Iris pigment epithelial cell (primary cell): Measurements from ENCODE around the gene ARHGEF1.
"Not testable (repeated sequence)": the region's sequence is repeated elsewhere in the genome, so short reads cannot be mapped to it uniquely, and the experiment has no call there.

Experiments
- DNase-seq: peaks from one replicate; pipeline ENCODE4 v3.0.0-alpha.2; 2011; ENCODE audit warnings: low read depth

ARHGEF1 gene

DNA sequence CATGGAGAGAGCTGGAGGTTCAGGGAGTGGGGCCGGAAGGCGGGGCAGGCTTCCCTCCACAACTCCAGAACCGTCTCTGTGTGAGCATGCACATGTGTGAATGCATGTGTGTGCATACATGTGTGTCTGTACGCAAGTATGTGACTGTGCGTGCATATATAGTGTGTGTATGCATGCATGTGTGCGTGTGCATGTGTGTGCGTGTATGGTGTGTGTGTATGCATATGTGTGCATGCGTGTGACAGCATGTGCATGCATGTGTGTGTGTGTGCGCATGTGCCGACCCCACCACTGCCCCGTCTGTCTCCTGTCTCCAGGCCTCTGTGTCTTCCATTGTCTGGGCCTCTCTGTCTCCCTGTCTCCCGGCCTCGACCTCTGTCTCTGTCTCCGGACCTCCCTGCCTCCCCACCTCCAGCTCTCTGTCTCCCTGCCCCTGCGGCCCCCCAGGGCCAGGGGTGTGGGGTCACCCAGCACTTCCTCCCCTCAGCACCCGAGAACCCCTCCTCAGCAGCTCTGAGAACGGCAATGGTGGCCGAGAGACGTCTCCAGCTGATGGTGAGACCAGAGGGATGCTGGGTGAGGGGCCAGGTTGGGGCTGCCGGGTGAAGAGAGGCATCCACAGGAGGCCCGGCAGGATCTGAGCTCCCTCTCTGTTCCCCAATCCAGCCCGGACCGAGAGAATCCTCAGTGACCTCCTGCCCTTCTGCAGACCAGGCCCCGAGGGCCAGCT is 22.5 kb downstream of the ARHGEF1 start:
- no peak for DNase-seq

- DNase-seq, result no peak
Measured at GRCh38 chr19:41906271-41906670, 23.3 kb downstream of the ARHGEF1 start.

DNA sequence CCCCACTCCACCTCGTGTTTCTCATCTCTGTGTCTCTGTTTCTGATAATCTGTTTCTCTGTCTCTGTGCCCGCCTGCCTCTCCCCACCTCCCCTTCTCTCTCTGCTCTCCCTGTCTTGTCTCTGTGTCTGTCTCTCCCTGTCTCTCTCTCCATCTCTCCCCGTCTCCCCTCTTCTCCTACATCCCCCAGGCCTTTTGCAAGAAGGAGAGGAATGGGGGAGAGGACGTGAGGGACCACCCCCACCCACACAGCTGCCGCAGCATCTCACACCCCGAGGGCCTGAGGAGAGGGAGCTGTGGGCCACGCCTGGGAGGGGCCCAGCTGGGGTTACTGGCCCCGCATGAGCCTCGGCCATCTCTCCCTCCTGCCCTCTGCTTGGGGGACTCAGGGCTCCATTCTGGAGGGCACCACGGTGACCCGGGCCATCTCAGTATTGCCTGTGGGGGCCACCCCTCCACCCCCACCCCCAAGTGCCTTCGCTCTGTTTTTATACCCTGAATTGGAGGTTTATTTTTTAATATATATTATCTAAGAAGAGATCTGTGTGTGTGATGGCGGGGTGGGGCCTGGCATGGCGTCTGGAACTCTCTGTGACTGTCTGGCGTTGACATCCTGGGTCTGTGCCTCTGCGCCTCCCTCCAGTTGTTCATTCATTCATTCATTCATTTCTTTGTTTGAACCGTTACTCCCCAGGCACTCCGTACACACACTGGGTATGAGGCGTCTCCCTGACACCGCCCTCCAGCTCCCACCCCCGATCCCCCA is 24.1 kb downstream of the ARHGEF1 start:
- no peak for DNase-seq

DNA sequence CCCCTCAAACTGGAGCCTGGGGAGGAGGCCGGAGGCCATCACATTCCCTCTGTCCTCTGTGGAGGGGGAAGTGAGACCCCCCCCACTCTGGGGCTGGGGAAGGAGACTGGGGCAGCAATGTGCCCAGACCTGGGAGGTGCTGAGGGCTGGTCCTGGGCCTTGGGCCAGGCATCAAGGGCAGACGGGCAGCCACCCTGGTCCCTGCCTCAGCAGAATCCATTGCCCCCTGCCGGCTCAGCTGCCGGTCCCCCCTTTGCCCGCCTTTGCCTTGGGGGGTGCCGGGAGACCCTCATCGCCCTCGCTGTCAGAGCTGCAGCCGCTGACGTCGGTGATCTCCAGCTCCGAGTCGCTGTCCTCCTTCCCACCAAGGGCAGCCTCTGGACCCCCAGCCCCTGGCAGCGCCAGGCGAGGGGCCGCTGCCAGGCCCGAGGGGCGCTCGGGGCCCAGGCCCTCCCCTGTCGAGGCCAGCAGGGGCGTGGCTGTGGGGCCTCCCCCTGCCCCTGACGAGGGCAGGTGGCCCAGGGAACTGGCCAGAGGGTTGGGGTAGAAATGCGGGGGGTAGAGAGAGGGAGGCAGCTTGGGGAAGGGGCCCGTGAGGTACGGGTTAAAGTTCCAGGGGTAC is 25.1 kb downstream of the ARHGEF1 start:
- DNase-seq, result no peak

- no peak for DNase-seq
Measured at GRCh38 chr19:41908724-41909464, 25.9 kb downstream of the ARHGEF1 start.

- no peak for DNase-seq
Measured at GRCh38 chr19:41909706-41910105, 26.7 kb downstream of the ARHGEF1 start.

- no peak for DNase-seq
Measured at GRCh38 chr19:41910240-41910991, 27.4 kb downstream of the ARHGEF1 start.

GRCh38 chr19:41910992-41911888 is 28.3 kb downstream of the ARHGEF1 start:
- DNase-seq, result no peak

GRCh38 chr19:41911889-41912731 is 29.1 kb downstream of the ARHGEF1 start:
- no peak for DNase-seq

DNA sequence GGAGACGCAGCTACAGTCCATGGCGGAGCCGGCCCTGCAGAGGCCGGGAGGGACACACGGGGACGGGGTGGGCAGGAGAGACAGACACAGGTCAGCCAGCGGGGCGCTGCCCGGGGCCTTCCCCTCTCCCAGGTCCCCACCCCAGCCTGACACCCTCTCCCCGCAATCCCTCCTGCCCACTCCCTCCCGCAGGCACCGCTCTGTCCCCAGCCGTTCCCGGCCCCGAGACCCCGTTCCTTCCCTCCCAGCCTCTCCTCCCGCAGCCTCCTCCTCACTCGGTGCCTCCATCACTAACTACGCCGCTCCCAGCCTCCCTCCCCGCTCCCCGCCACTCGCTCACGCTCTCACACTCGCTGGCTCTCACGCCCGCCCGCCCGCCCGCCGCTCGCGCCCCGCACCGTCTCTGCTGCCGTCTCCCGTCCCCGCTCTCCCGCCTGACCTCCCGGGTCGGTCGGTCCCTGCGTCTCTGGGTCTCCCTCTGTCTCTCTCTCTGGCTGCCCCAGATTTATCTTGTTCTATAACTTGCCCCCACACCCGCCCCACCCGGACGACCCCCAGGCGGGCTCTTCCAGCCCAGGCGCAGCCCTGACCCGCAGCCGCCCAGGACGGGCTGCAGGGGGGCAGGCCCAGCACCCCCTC is 30.0 kb downstream of the ARHGEF1 start:
- DNase-seq, result no peak

DNA sequence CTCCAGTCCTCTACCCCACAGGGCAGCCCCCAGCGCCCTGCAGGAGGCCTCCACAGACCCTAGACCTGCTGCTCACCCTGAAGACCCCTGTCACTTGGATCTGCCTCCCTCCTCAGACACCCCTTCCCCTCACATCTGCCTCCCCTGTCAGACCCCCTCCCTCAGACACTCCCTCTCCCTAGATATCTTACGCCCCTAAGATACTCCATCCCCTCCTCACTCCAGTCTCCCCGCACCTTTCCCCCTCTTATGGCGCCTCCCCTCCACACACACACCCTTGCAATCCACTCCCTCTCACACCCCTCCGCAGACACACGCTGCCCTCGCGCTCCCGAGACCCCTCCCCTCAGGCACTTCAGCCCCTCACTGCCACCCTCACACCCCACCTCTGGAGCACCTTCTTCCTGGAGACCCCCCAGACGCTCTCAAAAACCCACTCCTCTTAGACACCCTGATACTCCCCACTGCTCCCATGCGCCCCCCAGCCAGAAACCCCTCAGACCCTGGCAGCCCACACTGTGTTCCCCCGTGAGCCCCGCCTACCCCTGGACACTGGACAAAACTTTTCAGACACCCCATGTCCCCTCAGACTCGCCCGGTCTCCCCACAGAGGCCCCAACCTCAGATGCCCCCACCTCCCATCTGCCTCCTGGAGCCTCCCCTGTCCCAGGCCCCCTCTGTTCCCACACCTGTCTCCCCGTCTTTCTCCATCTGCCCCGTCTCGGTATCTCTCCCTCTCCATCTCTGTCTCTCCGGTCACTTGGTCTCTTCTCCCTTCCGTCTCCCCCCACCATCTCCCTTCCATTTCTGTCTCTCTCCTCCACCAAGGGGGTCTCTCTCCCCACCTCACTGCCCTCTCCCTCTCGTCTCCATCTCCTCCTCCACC is 30.8 kb downstream of the ARHGEF1 start:
- no peak for DNase-seq

DNA sequence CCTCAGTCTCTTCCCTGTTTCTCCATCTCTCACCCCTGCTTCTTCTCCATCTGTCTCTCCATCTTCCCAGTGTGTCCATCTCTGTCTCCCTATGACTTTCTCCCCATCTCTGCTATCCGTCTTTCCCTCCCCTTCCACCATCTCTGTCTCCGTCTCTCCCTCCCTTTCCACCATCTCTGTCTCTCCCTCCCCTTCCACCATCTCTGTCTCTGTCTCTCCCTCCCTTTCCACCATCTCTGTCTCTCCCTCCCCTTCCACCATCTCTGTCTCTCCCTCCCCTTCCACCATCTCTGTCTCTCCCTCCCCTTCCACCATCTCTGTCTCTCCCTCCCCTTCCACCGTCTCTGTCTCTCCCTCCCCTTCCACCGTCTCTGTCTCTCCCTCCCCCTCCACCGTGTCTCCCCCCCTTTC is 31.4 kb downstream of the ARHGEF1 start:
- DNase-seq, result not testable (repeated sequence)

DNA sequence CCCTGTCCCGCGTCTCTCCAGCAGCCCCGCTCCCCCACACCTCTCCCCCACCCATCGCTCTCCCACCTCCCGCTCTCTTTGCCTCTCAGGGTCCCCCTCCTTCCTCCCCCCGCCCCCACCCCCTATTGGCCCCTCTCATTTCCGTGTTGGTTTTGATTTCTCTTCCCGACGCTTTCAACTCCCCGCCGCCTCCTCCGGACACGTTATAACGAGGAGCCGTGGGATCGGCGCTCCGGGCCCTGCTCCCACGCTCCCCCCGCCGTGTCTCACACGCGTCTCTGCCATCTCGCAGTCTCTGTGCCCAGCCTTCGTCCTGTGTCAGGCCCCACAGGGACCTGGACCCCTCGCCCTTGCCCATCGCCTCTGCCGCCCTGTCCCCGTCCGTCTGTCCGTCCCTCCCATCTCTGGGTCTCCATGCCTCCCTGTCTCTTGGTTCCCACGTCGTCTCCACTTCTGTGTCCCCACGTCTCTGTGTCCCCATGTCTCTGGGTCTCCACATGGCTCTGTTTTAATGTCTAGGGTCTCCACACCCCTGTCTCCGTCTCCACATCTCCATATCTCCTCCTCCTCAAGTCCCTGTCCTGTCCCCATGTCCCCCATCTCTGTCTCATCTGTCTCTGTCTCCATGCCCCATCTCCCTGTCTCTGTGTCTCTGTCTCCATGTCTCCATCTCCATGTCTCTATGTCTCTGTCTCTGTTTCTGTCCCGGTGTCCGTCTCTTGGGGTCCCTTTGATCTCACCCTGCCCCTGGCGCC is 32.2 kb downstream of the ARHGEF1 start:
- DNase-seq, result no peak

DNA sequence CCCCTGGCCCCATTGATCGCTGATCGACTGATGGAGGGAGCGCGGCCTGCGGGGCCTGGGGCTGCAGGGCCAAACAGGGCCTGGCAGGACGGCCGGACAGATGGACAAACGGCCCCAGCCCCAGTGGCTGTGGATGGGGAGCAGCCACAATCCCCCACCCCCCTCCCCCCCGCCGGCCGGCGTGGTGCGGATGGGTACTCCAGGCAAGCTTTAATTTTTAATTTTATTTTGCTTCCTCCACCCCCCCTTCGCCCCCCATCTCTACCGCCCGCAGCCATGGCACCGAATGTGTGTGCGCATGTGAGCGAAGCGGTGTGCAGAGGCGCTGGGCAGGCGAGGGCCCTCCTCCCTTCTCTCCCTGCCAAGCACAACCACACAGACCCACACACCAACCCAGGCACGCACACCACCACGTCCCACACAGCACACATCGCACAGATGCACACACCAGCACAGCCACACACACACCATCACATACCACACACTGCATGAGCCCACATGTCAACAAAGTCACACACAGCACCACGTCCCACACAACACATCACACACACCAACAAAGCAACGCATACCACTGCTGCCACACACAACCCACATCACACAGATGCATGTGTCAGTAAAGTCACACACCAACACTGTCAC is 32.9 kb downstream of the ARHGEF1 start:
- DNase-seq, result no peak

DNA sequence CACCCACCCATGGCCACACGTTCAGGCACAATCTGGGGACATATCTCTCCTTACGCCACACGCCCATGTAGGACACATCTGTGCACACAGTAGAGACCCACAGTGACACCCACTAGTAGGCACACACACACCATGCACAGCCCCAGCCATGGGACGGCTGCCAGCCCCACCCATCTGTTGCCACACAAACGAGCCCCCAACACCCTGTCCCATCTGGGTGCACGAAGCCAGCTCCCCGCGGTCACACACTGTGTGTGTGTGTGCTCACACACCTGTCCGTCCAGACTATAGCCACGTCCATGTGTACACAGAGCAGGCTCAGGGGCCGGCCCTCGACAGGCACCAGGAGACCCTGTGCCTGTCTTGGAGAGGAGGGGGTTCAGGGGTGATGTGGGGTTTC is 34.7 kb downstream of the ARHGEF1 start:
- no peak for DNase-seq

GRCh38 chr19:41918095-41918494 is 35.1 kb downstream of the ARHGEF1 start:
- no peak for DNase-seq
